ENCODE results near the gene MRFAP1L1.

The MRFAP1L1 gene

DNA sequence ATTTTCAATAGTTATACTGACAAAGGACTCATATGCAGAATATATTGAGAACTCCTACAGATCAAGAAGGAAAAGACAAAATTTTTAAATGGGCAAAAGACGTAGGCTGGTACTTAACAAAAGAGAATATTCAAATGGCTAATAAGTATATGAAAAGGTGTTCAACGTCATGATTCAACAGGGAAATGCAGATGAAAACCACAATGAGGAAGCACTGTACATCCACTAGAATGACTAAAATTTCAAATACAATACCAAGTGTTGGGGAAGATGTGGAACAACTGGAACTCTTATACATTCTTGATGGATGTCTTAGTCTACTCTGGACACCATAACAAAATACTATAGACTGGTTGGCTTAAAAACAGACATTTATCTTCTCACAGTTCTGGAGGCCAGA lies 1.3 kb upstream of the MRFAP1L1 start:
- TF ChIP-seq CTCF (IDR thresholded peaks at IDR 0.05) (no peak), ZFX (IDR thresholded peaks at IDR 0.05; ENCODE audit: borderline replicate concordance) (no peak)
- no peak overlapping the region for H3K27ac ChIP-seq

- no peak for TF ChIP-seq CTCF (IDR thresholded peaks at IDR 0.05)
- TF ChIP-seq ZFX (IDR thresholded peaks at IDR 0.05; ENCODE audit: borderline replicate concordance): no peak
- peak overlapping the region; percentile 85 for H3K27ac ChIP-seq
Measured at GRCh38 chr4:6710282-6710681, 617 bp upstream of the MRFAP1L1 start.

DNA sequence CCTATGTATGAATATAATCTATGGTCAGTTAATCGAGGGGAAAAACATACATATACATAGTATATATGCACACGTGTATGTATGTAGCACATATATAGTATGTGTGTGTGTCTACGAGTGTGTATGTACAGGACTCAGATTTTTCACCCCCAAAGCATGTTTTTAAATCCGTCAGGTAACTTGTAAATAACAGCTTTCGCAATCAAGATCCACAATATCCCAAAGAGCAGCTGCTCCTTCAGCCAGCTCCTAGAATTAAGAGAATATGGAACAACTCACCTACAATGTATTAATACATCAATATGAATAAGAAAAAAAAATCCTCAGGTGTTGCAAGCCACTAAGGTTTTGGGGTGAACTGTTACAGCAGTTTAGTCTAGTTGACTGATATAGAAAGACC lies 3.5 kb downstream of the MRFAP1L1 start:
- TF ChIP-seq CTCF (IDR thresholded peaks at IDR 0.05) (no peak), ZFX (IDR thresholded peaks at IDR 0.05; ENCODE audit: borderline replicate concordance) (no peak)
- H3K27ac ChIP-seq: no peak overlapping the region

GRCh38 chr4:6705646-6706045 lies 4.0 kb downstream of the MRFAP1L1 start:
- TF ChIP-seq CTCF (IDR thresholded peaks at IDR 0.05) (no peak), ZFX (IDR thresholded peaks at IDR 0.05; ENCODE audit: borderline replicate concordance) (no peak)
- peak overlapping the region; percentile 70 for H3K27ac ChIP-seq

GRCh38 chr4:6703786-6704185 lies 5.9 kb downstream of the MRFAP1L1 start:
- TF ChIP-seq ZFX (IDR thresholded peaks at IDR 0.05; ENCODE audit: borderline replicate concordance) (no peak), CTCF (IDR thresholded peaks at IDR 0.05) (no peak)
- H3K27ac ChIP-seq: peak overlapping the region; percentile 70

- no peak overlapping the region for H3K27ac ChIP-seq
Measured at GRCh38 chr4:6702761-6703160, 6.9 kb downstream of the MRFAP1L1 start.

GRCh38 chr4:6701371-6701770 lies 8.3 kb downstream of the MRFAP1L1 start:
- no peak overlapping the region for H3K27ac ChIP-seq
- TF ChIP-seq ZFX (IDR thresholded peaks at IDR 0.05; ENCODE audit: borderline replicate concordance) (no peak), CTCF (IDR thresholded peaks at IDR 0.05) (peak; percentile 51)

More at GRCh38 chr4:6702761-6703160, 6.9 kb downstream of the MRFAP1L1 start:
- TF ChIP-seq ZFX (IDR thresholded peaks at IDR 0.05; ENCODE audit: borderline replicate concordance) (no peak), CTCF (IDR thresholded peaks at IDR 0.05) (no peak)
